Upper lobe of left lung (tissue), 6 donors: ENCODE measurements around the gene ZNF668. TPM values are rescaled to one million over a fixed set of nuclear protein-coding genes. Genes with fewer than 3 reads are reported as not detected.

Experiments used
- ATAC-seq, 2 donors: fragments of 200-7000 bp; cut with Tn5 transposase; one replicate each; pipeline ENCODE4 v1.9.1; 2022; ENCODE audit warnings: mild to moderate bottlenecking in 2 of 2, moderate library complexity in 2 of 2; ENCODE audit not compliant: low FRiP score in 2 of 2
- DNase-seq, 2 donors: peaks; one replicate each; pipeline ENCODE4 v3.0.0-alpha.2; 2019 to 2020
- H3K27ac ChIP-seq, 4 donors: fragments of 200-600 bp; sonication (generic); one replicate each; pipeline ENCODE4 v1.5.1; 2016 to 2019
- H3K27me3 ChIP-seq, 4 donors: fragments of 200-600 bp; sonication (generic); one replicate each; pipeline ENCODE4 v1.5.1; 2017 to 2019
- H3K36me3 ChIP-seq, 4 donors: fragments of 200-600 bp; sonication (generic); one replicate each; pipeline ENCODE4 v1.5.1; 2016 to 2019
- H3K4me1 ChIP-seq, 4 donors: fragments of 200-600 bp; sonication (generic); one replicate each; pipeline ENCODE4 v1.5.1; 2018 to 2019
- H3K4me3 ChIP-seq, 4 donors: fragments of 200-600 bp; sonication (generic); one replicate each; pipeline ENCODE4 v1.5.1; 2017 to 2019; ENCODE audit warnings: mild to moderate bottlenecking in 2 of 4, moderate library complexity in 1 of 4
- H3K9me3 ChIP-seq, 4 donors: fragments of 200-600 bp; sonication (generic); one replicate each; pipeline ENCODE4 v1.5.1; 2018 to 2019
- CTCF ChIP-seq, 6 experiments: fragments of 450-650 bp in 4 of 6; fragments of 200-600 bp in 2 of 6; sonication (generic) in 2 of 6; IDR thresholded peaks; one replicate each; pipeline ENCODE4 v1.5.1; 2016 to 2019; ENCODE audit warnings: antibody characterized with exemption in 6 of 6
- EP300 ChIP-seq, 4 donors: sonication (generic); formaldehyde crosslinking; IDR thresholded peaks; one replicate each; pipeline ENCODE4 v1.5.1; 2017; ENCODE audit warnings: antibody characterized with exemption in 4 of 4, control low read depth in 2 of 4
- POLR2A ChIP-seq, 4 donors: fragments of 450-650 bp; IDR thresholded peaks; one replicate each; pipeline ENCODE4 v1.5.1; 2016 to 2017; ENCODE audit warnings: antibody characterized with exemption in 4 of 4, mild to moderate bottlenecking in 2 of 4
- POLR2AphosphoS5 ChIP-seq, 2 donors: sonication (generic); formaldehyde crosslinking; IDR thresholded peaks; one replicate each; pipeline ENCODE4 v1.5.1; 2017; ENCODE audit warnings: antibody characterized with exemption in 2 of 2
- WGBS, 2 donors: methylation state at CpG; one replicate each; pipeline ENCODE4 v1.1.5; 2017 to 2018; 5-methylcytosine and 5-hydroxymethylcytosine counted together
- total RNA-seq, 6 donors: library from RNA; depleted of rRNA in 4 of 6; stranded (reverse); fragments of >200 nt in 4 of 6; gene quantifications; one replicate each; pipeline versions ENCODE4 v1.1.0 to v1.2.1, GENCODE V29; 2016 to 2021
- donor health status: DM: no; HTN: no; CAD: no; lungs with moderate emphysema.
- donor health status: DM: no; HTN: yes; CAD: no; lungs with severe emphysema.

The ZNF668 gene
- total RNA-seq, 6 donors from 2014 or later: 8.4 to 21.0 (median 11.4) TPM

- Histone ChIP-seq H3K4me3 (no peak overlapping the region), H3K9me3 (no peaks in the 10 kb centered on the region), H3K27me3 (no peaks in the 10 kb centered on the region), H3K27ac (no peak overlapping the region), H3K36me3 (peaks cover 8 to 45% (median 28%) of the 10 kb centered on the region in 4 donors), H3K4me1 (peaks cover 9 to 20% (median 14%) of the 10 kb centered on the region in 4 donors)
- DNase-seq (no peak), ATAC-seq (peak in 1 of 2 donors; percentile 12)
- TF ChIP-seq EP300 (IDR thresholded peaks at IDR 0.05): no peak
- no peak for TF ChIP-seq CTCF (IDR thresholded peaks at IDR 0.05)
- TF ChIP-seq POLR2AphosphoS5 (IDR thresholded peaks at IDR 0.05): no peak
- no peak for TF ChIP-seq POLR2A (IDR thresholded peaks at IDR 0.05)
- WGBS, 2 donors: 93 to 97% methylated on average over 6 to 36 of the region's 42 CpGs
Observed at GRCh38 chr16:31061126-31061812, 12.8 kb downstream of the ZNF668 start.

GRCh38 chr16:31055613-31056012 is 18.4 kb downstream of the ZNF668 start:
- WGBS, 2 donors: 88 to 98% methylated on average over 4 of the region's 4 CpGs
- Histone ChIP-seq H3K9me3 (no peaks in the 10 kb centered on the region), H3K27me3 (no peaks in the 10 kb centered on the region), H3K36me3 (peaks cover 0 to 13% (median under 1%) of the 10 kb centered on the region in 4 donors), H3K27ac (no peak overlapping the region), H3K4me3 (no peak overlapping the region), H3K4me1 (no peaks in the 10 kb centered on the region)
- ATAC-seq: no peak
- TF ChIP-seq EP300 (IDR thresholded peaks at IDR 0.05) (no peak), CTCF (IDR thresholded peaks at IDR 0.05) (no peak), POLR2AphosphoS5 (IDR thresholded peaks at IDR 0.05) (no peak), POLR2A (IDR thresholded peaks at IDR 0.05) (no peak)
- DNase-seq: no peak

GRCh38 chr16:31052114-31052513 is 21.9 kb downstream of the ZNF668 start:
- ATAC-seq: peak; percentile 62 to 95

GRCh38 chr16:31050280-31051030 is 23.6 kb downstream of the ZNF668 start:
- DNase-seq: no peak
- H3K27ac ChIP-seq: no peak overlapping the region
- no peak overlapping the region for H3K4me3 ChIP-seq
- H3K36me3 ChIP-seq: no peaks in the 10 kb centered on the region
- TF ChIP-seq POLR2A (IDR thresholded peaks at IDR 0.05) (no peak), CTCF (IDR thresholded peaks at IDR 0.05) (no peak), EP300 (IDR thresholded peaks at IDR 0.05) (no peak), POLR2AphosphoS5 (IDR thresholded peaks at IDR 0.05) (no peak)
- WGBS, 2 donors: 76 to 85% methylated on average over 10 of the region's 10 CpGs
- no peaks in the 10 kb centered on the region for H3K27me3 ChIP-seq
- H3K9me3 ChIP-seq: no peaks in the 10 kb centered on the region
- ATAC-seq: no peak
- H3K4me1 ChIP-seq: no peaks in the 10 kb centered on the region

More at GRCh38 chr16:31052114-31052513, 21.9 kb downstream of the ZNF668 start:
- Histone ChIP-seq H3K27me3 (no peaks in the 10 kb centered on the region), H3K27ac (peak overlapping the region in 1 of 4 donors; percentile 31), H3K4me3 (no peak overlapping the region), H3K9me3 (no peaks in the 10 kb centered on the region), H3K4me1 (no peaks in the 10 kb centered on the region), H3K36me3 (no peaks in the 10 kb centered on the region)
- 60% methylated on average over 2 of the region's 2 CpGs for WGBS, 2 donors
- DNase-seq: peak in 1 of 2 donors; percentile 57
- TF ChIP-seq EP300 (IDR thresholded peaks at IDR 0.05): peak in 1 of 4 donors; percentile 15
- no peak for TF ChIP-seq POLR2A (IDR thresholded peaks at IDR 0.05)
- TF ChIP-seq POLR2AphosphoS5 (IDR thresholded peaks at IDR 0.05): peak in 1 of 2 donors; percentile 27
- TF ChIP-seq CTCF (IDR thresholded peaks at IDR 0.05): no peak
